GM06990 (cell line): Measurements from ENCODE around the gene RASGEF1B.

ENCODE experiments used
- DNase-seq: peaks from one replicate; pipeline ENCODE4 v3.0.0-alpha.2; 2011; ENCODE audit not compliant: insufficient read length; ENCODE audit errors: extremely low read depth
- H3K27me3 ChIP-seq: replicated peaks from 2 replicates; pipeline ENCODE4 v1.6.0; 2011; ENCODE audit warnings: low read length; ENCODE audit not compliant: control insufficient read depth, insufficient read depth
- H3K36me3 ChIP-seq: 2 replicates; pipeline ENCODE4 v1.5.1; 2011; ENCODE audit warnings: low read length; ENCODE audit not compliant: control insufficient read depth, insufficient read depth
- H3K4me3 ChIP-seq: replicated peaks from 2 replicates; pipeline ENCODE4 v1.5.1; 2011; ENCODE audit warnings: low read depth, mild to moderate bottlenecking, control low read depth, low read length
- CTCF ChIP-seq: IDR thresholded peaks from 2 replicates; pipeline ENCODE4 v1.5.1; 2011; ENCODE audit warnings: low read length, control low read depth, mild to moderate bottlenecking, inconsistent platforms; ENCODE audit not compliant: insufficient read depth, poor library complexity, severe bottlenecking

The RASGEF1B gene

GRCh38 chr4:81453024-81453423, 18.7 kb downstream of the RASGEF1B start:
- no peak for TF ChIP-seq CTCF
- no peaks in the 10 kb centered on the region for H3K36me3 ChIP-seq
- H3K4me3 ChIP-seq = no peak overlapping the region
- no peak for DNase-seq
- H3K27me3 ChIP-seq = no peaks in the 10 kb centered on the region

GRCh38 chr4:81452452-81453006, 19.2 kb downstream of the RASGEF1B start:
- no peaks in the 10 kb centered on the region for H3K36me3 ChIP-seq
- no peak for TF ChIP-seq CTCF
- H3K27me3 ChIP-seq = no peaks in the 10 kb centered on the region
- no peak for DNase-seq
- H3K4me3 ChIP-seq = no peak overlapping the region

- Histone ChIP-seq H3K4me3 (no peak overlapping the region), H3K27me3 (no peaks in the 10 kb centered on the region), H3K36me3 (no peaks in the 10 kb centered on the region)
- TF ChIP-seq CTCF = no peak
- no peak for DNase-seq
These were observed 22.7 kb downstream of the RASGEF1B start for GRCh38 chr4:81449015-81449414.

- no peak for DNase-seq
- Histone ChIP-seq H3K36me3 (no peaks in the 10 kb centered on the region), H3K4me3 (no peak overlapping the region), H3K27me3 (no peaks in the 10 kb centered on the region)
- TF ChIP-seq CTCF = no peak
These were observed 24.0 kb downstream of the RASGEF1B start for GRCh38 chr4:81447566-81448229.

GRCh38 chr4:81446634-81447033, 25.1 kb downstream of the RASGEF1B start:
- no peak for DNase-seq
- Histone ChIP-seq H3K36me3 (no peaks in the 10 kb centered on the region), H3K27me3 (no peaks in the 10 kb centered on the region), H3K4me3 (no peak overlapping the region)
- no peak for TF ChIP-seq CTCF
